NT2/D1 (cell line): ENCODE data around the gene ALLC.
"Not testable (repeated sequence)": the region's sequence is repeated elsewhere in the genome, so short reads cannot be mapped to it uniquely, and the experiment has no call there.

Experiments
- DNase-seq: peaks from one replicate; pipeline ENCODE4 v3.0.0-alpha.2; 2011; ENCODE audit warnings: low read depth, low spot score
- H3K27me3 ChIP-seq: 2 replicates; pipeline ENCODE4 v1.6.0; 2011; ENCODE audit warnings: mild to moderate bottlenecking; ENCODE audit not compliant: insufficient read length, insufficient read depth
- H3K36me3 ChIP-seq: 2 replicates; pipeline ENCODE4 v1.6.1; 2011; ENCODE audit warnings: mild to moderate bottlenecking, low read length, mixed read lengths; ENCODE audit not compliant: insufficient read depth, insufficient read length
- H3K4me1 ChIP-seq: 2 replicates; pipeline ENCODE4 v1.5.1; 2011; ENCODE audit not compliant: insufficient read depth, insufficient read length
- H3K4me3 ChIP-seq: 2 replicates; pipeline ENCODE4 v1.5.1; 2011; ENCODE audit warnings: low read depth; ENCODE audit not compliant: insufficient read length
- H3K9ac ChIP-seq: 2 replicates; pipeline ENCODE4 v1.6.0; 2011; ENCODE audit warnings: low read depth; ENCODE audit not compliant: insufficient read length
- H3K9me3 ChIP-seq: 2 replicates; pipeline ENCODE4 v1.5.1; 2011; ENCODE audit warnings: mild to moderate bottlenecking, low read length; ENCODE audit not compliant: insufficient read depth
- SUZ12 ChIP-seq: IDR thresholded peaks from 2 replicates; pipeline ENCODE4 v1.6.1; 2011; ENCODE audit not compliant: insufficient read length, insufficient read depth; ENCODE audit errors: extremely low read depth
- YY1 ChIP-seq: IDR thresholded peaks from 2 replicates; pipeline ENCODE4 v1.6.1; 2011; ENCODE audit not compliant: insufficient read length, insufficient read depth
- ZNF274 ChIP-seq: IDR thresholded peaks from 2 replicates; pipeline ENCODE4 v1.6.1; 2011; ENCODE audit warnings: mild to moderate bottlenecking, low read depth, low read length

The ALLC gene

GRCh38 chr2:3657881-3658280 lies at the start of gene ALLC:
Gene ALLC (plus strand): TSS chr2:3658200. CDS start chr2:3671158, 12,958 bp downstream.
- peaks cover 21% of the 10 kb centered on the region for H3K4me1 ChIP-seq
- DNase-seq, result no peak
- no peaks in the 10 kb centered on the region for H3K36me3 ChIP-seq
- no peaks in the 10 kb centered on the region for H3K27me3 ChIP-seq
- no peak within 1 kb of the TSS for H3K4me3 ChIP-seq
- no peak for TF ChIP-seq SUZ12
- no peak for TF ChIP-seq ZNF274
- TF ChIP-seq YY1, result no peak
- no peaks in the 10 kb centered on the region for H3K9me3 ChIP-seq
- H3K9ac ChIP-seq, result peak within 1 kb of the TSS; percentile 32

- no peaks in the 10 kb centered on the region for H3K27me3 ChIP-seq
- TF ChIP-seq SUZ12 (no peak), YY1 (no peak), ZNF274 (no peak)
- no peaks in the 10 kb centered on the region for H3K9me3 ChIP-seq
- no peak overlapping the region for H3K4me3 ChIP-seq
- no peaks in the 10 kb centered on the region for H3K4me1 ChIP-seq
- no peak for DNase-seq
- no peak overlapping the region for H3K9ac ChIP-seq
- H3K36me3 ChIP-seq, result no peaks in the 10 kb centered on the region
Observed at GRCh38 chr2:3608373-3609278, 49.4 kb upstream of the ALLC start.

GRCh38 chr2:3609279-3609673 lies 48.7 kb upstream of the ALLC start:
- H3K9me3 ChIP-seq, DNase-seq, H3K36me3 ChIP-seq, H3K4me3 ChIP-seq, H3K9ac ChIP-seq, H3K27me3 ChIP-seq, H3K4me1 ChIP-seq: not testable (repeated sequence)

- no peak for TF ChIP-seq YY1
- TF ChIP-seq SUZ12, result no peak
- TF ChIP-seq ZNF274, result no peak
- Histone ChIP-seq H3K9me3 (peaks cover 5% of the 10 kb centered on the region; the same call in 1 of the 2 replicates), H3K4me3 (no peak overlapping the region), H3K27me3 (no peaks in the 10 kb centered on the region), H3K4me1 (no peaks in the 10 kb centered on the region), H3K9ac (no peak overlapping the region), H3K36me3 (no peaks in the 10 kb centered on the region)
- no peak for DNase-seq
Observed at GRCh38 chr2:3610415-3610814, 47.6 kb upstream of the ALLC start.

GRCh38 chr2:3610881-3611505 lies 47.0 kb upstream of the ALLC start:
- Histone ChIP-seq H3K9me3 (peaks cover 5% of the 10 kb centered on the region; the same call in 1 of the 2 replicates), H3K4me3 (no peak overlapping the region), H3K36me3 (no peaks in the 10 kb centered on the region), H3K27me3 (no peaks in the 10 kb centered on the region), H3K9ac (no peak overlapping the region), H3K4me1 (no peaks in the 10 kb centered on the region)
- TF ChIP-seq ZNF274, result no peak
- TF ChIP-seq SUZ12, result no peak
- no peak for TF ChIP-seq YY1
- no peak for DNase-seq

- TF ChIP-seq SUZ12 (no peak), YY1 (no peak), ZNF274 (no peak)
- no peak overlapping the region for H3K9ac ChIP-seq
- DNase-seq, result no peak
Observed at GRCh38 chr2:3611589-3611988, 46.4 kb upstream of the ALLC start.

GRCh38 chr2:3612639-3613523 lies 45.1 kb upstream of the ALLC start:
- peaks cover 5% of the 10 kb centered on the region; the same call in 1 of the 2 replicates for H3K9me3 ChIP-seq
- H3K9ac ChIP-seq, result no peak overlapping the region
- H3K27me3 ChIP-seq, result no peaks in the 10 kb centered on the region
- TF ChIP-seq ZNF274 (no peak), SUZ12 (no peak), YY1 (no peak)
- no peaks in the 10 kb centered on the region for H3K4me1 ChIP-seq
- no peak for DNase-seq
- no peaks in the 10 kb centered on the region for H3K36me3 ChIP-seq
- no peak overlapping the region for H3K4me3 ChIP-seq

More at GRCh38 chr2:3611589-3611988, 46.4 kb upstream of the ALLC start:
- no peaks in the 10 kb centered on the region for H3K27me3 ChIP-seq
- H3K4me1 ChIP-seq, result no peaks in the 10 kb centered on the region
- H3K36me3 ChIP-seq, result no peaks in the 10 kb centered on the region
- peaks cover 5% of the 10 kb centered on the region; the same call in 1 of the 2 replicates for H3K9me3 ChIP-seq
- H3K4me3 ChIP-seq, result no peak overlapping the region
